ENCODE data around the gene FAM107B. TPM values are rescaled to one million over a fixed set of nuclear protein-coding genes. Genes with fewer than 3 reads are reported as not detected.

FAM107B gene
- total RNA-seq, 1 experiment from 2014 or later: 24.5 TPM

DNA sequence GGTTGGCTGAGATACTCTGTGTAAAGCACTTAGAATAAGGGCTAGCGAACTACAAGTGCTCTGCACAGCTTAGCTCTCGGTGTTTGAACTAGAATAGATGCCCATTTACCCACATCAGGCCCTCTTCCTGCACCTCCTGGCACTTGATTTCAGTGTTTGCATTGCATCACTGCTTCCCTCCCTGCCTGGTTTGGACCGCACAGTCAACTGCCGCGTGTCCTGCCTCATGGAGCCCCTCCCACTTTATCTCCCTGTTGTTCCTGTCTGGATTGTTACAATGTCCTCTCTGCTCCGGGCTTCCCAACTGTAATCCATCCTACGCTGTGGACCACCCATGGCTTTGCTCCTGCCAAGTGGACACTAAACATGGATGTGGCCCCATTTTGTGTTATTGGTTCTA is 2.3 kb downstream of the FAM107B start:
- Histone ChIP-seq H3K23me2 (ENCODE audit: insufficient read length, low read depth, low read length, poor library complexity, severe bottlenecking) (no peaks in the 10 kb centered on the region), H3K27me3 (ENCODE audit: insufficient read depth, low read length) (no peaks in the 10 kb centered on the region), H3K27ac (ENCODE audit: insufficient read length, low read depth, low read length) (no peak overlapping the region), H2BK20ac (ENCODE audit: low read depth, low read length, poor library complexity, severe bottlenecking) (no peak overlapping the region), H3K4me1 (ENCODE audit: insufficient read depth, low read length) (no peaks in the 10 kb centered on the region), H3K18ac (ENCODE audit: insufficient read length, low read depth, low read length) (no peak overlapping the region), H3K79me1 (ENCODE audit: insufficient read depth, low read depth, low read length, poor library complexity, severe bottlenecking) (no peaks in the 10 kb centered on the region), H4K8ac (replicated peaks; ENCODE audit: insufficient read length, low read depth, low read length) (no peak overlapping the region), H4K91ac (ENCODE audit: insufficient read length, low read depth, low read length) (no peak overlapping the region), H4K20me1 (ENCODE audit: control insufficient read depth, insufficient read depth, insufficient read length) (no peaks in the 10 kb centered on the region), H2BK120ac (ENCODE audit: low read depth, low read length, poor library complexity, severe bottlenecking) (no peak overlapping the region), H3K14ac (ENCODE audit: insufficient read depth, low read length) (no peak overlapping the region), H2BK15ac (ENCODE audit: low read depth, low read length) (no peak overlapping the region), H3K4me2 (ENCODE audit: insufficient read depth, insufficient read length, low read length) (no peak overlapping the region), H3K56ac (ENCODE audit: insufficient read length, low read depth, low read length) (no peak overlapping the region), H3K23ac (ENCODE audit: insufficient read length, low read depth, low read length) (no peak overlapping the region), H2BK12ac (ENCODE audit: insufficient read length, low read depth, low read length) (no peak overlapping the region), H2AK5ac (ENCODE audit: insufficient read length, low read length) (no peak overlapping the region), H3K4ac (ENCODE audit: low read depth, low read length) (no peak overlapping the region), H2BK5ac (ENCODE audit: insufficient read length, low read length) (no peak overlapping the region), H4K5ac (ENCODE audit: insufficient read length, low read depth, low read length) (no peak overlapping the region), H3K9me3 (ENCODE audit: control insufficient read depth, low read depth, low read length) (no peaks in the 10 kb centered on the region), H3K79me2 (ENCODE audit: insufficient read depth, low read length) (no peaks in the 10 kb centered on the region), H3K9ac (ENCODE audit: extremely low read depth, insufficient read length, low read length) (no peak overlapping the region), H3T11ph (ENCODE audit: low read length) (no peak overlapping the region), H2AFZ (ENCODE audit: low read length) (no peak overlapping the region)
- peaks cover 2% of the 10 kb centered on the region; the same call in 1 of the 2 replicates for H3K27me3 Mint-ChIP-seq (ENCODE audit: low read depth)
- TF ChIP-seq, protein P1, sequence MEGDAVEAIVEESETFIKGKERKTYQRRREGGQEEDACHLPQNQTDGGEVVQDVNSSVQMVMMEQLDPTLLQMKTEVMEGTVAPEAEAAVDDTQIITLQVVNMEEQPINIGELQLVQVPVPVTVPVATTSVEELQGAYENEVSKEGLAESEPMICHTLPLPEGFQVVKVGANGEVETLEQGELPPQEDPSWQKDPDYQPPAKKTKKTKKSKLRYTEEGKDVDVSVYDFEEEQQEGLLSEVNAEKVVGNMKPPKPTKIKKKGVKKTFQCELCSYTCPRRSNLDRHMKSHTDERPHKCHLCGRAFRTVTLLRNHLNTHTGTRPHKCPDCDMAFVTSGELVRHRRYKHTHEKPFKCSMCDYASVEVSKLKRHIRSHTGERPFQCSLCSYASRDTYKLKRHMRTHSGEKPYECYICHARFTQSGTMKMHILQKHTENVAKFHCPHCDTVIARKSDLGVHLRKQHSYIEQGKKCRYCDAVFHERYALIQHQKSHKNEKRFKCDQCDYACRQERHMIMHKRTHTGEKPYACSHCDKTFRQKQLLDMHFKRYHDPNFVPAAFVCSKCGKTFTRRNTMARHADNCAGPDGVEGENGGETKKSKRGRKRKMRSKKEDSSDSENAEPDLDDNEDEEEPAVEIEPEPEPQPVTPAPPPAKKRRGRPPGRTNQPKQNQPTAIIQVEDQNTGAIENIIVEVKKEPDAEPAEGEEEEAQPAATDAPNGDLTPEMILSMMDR (conservative IDR thresholded peaks at IDR 0.05): no peak
- H3K36me3 Mint-ChIP-seq (ENCODE audit: insufficient read depth in 1 of 3, low read depth in 3 of 3): no peaks in the 10 kb centered on the region; a peak in 1 of 7 replicates
- H3K27ac Mint-ChIP-seq: peak overlapping the region in 1 of 3 experiments; percentile 45; a peak in 1 of 7 replicates
- DNase-seq: no peak
- WGBS (ENCODE audit: extremely low coverage, insufficient read length, low lambda C conversion rate): no CpG with 5 or more reads among the region's 7 CpGs
- no peak overlapping the region for H3K4me3 Mint-ChIP-seq
- no peaks in the 10 kb centered on the region for H3K9me3 Mint-ChIP-seq
- H3K4me1 Mint-ChIP-seq: no peaks in the 10 kb centered on the region

All from H9 (cell line).